Inferior parietal cortex (tissue), 1 donor: ENCODE measurements around the gene PARD6A.

Experiments
- DNase-seq: peaks from one replicate; pipeline ENCODE4 v3.0.0-alpha.2; 2016; ENCODE audit errors: extremely low spot score

The PARD6A gene

DNA sequence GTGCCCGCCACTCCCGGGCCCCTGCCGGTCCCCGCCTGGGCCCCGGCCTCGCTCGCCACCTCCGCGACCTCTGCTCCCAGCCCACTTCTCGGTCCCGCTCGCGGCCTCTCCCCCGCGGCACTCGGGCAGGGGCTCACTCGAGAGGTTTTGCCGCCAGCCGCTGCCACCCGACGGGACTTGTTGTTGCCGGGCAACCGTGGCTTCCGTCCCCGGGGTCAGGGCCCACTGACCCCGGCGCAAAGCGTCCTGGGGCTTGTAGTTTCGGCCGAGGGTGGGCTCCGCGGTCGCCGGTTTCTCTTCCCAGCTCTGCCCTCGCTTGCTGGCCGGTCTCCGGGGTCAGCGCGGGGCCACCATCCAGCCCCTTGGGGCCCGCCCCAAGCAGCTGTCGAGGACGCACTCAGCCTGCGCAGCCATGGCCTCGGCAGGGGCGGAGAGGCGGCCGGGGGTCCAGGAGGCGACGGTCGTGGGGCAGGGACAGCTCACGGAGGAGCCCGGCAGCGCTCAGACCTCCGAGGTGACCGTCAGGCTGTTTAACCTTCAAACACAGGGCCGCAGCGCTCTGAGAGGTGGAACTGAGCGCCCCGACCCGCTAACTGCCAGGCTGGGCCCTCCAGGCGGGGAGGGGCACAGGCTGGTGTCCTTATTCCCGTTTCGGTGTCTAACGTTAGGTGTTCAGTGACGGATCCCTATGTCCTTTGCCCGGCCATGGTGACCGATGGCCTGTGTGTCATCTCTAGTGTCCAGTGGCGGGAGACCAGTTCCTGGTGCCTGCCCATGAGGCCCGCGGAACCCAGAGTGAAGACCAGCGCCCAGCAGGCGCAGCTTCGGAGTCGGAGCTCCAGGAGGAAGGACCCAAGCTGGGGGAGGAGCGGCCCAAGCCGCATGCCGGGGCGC is 6.0 kb downstream of the PARD6A start, which contains the start of the genes C16orf86 and ENKD1:
C16orf86 (plus strand) TSS at position 256 of the 894 bp plus-strand sequence; CDS start at position 413, 157 bp downstream.
ENKD1 (minus strand) TSS at position 192 of the 894 bp plus-strand sequence. CDS start 308 bp downstream, outside the sequence.
- DNase-seq, result peak; percentile 77

DNA sequence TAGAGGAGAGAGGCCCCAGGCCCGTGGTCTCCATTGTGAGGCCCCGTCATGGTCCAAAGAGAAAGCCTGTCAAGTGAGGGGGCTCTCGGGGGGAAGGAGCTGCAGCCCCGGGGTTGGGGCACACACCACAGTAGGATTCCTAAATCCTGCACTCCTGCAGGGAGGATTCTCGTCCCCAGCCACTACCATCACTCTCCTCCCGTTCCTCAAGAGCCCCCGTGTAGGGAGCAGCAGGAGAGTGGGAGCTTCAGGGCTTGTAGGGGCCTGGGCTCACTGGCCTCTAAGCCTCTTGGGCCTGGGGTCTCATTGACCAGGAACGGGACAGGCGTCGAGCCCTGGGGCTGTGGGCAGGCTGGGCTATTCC is 6.7 kb downstream of the PARD6A start:
- DNase-seq, result no peak

DNA sequence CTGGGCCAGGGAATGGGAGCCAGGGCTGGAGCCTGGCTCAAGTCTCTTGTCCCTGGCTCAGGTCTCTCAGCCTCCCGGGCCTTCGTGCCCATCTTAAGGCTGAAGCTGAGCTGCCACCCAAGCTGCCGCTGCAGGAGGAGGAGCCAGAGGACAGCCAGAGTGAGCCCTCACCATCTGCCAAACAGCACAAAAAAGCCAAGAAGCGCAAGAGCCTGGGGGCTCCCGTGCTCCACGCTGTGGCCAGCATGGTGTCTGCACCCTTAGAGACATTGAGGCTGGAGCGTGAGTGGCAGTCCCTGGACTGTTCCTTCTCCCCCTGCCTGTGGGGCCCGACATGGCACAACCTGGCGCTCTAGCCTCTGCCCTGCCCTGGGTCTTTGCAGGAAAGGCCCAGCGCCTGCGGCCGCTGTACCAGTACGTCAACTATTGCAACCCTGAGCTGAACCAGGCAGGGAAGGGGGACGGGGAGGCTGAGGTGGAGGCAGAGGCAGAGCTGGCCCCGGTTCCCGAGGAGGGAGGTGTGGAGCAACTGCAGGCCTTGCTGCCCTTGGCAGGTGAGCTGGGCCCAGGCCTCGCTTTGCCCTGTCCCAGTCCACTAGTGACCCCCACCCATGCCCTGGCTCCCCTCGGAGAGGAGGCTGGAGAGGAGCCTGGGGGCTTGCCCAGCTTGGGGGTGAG is 7.2 kb downstream of the PARD6A start:
- DNase-seq, result peak; percentile 82

DNA sequence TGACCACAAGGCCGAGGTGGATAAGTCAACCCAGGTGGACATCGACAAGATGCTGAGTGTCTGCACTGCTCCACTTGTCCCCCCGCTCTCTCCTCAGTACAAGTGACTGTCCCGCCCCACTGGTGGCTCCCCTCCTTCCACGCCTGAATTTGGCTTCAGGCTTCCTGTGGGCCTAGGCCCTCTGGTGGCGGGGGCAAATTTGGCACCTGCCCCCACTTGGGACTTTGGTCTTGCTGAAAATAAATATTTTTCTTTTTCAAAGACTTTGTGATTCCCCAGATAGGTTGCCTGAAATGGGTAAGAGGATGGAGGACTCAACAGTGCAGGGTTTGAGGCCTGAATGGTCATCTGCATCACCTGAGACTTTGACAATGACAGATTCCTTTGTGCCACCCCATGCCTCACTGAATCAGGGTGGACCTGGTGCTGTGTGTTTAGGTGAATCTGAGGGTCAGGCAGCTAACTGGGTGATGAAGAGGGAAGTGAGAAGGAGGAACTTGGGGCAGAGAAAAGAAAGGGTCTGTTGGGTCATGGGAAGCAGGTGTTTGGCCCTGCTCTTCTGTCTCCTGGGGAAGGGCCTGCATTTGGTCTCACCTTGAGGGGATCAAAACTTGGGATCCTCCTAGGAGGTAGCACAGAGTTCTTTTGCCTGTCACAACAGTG is 7.9 kb downstream of the PARD6A start:
- no peak for DNase-seq

DNA sequence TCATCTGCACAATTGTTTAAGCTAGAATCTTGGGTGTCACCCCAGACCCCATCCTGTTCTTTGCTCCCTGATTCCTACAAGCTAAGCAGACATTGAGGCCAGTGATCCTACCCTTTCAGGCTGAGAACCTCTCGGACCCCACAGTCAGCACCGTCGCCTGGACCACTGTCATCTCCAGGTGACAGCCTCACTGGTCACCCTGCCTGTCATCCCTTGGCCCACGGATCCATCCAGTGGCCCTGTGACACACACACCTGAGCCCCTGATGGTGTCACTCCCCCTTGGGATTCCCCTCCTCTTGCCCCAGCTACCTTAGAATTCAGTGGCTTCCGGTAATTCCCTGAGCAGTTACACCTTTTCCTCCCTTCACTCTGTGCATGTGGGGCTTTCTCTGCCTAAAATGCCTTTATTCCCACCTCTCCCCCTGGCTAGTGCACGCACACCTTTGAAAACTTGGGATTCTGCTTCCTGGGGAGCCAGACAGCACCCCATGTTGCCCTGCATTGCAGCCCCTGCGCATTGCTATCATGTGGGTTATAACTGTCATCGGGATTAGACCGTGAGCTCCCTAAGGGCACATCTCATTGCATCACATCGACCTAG is 8.8 kb downstream of the PARD6A start:
- no peak for DNase-seq

DNA sequence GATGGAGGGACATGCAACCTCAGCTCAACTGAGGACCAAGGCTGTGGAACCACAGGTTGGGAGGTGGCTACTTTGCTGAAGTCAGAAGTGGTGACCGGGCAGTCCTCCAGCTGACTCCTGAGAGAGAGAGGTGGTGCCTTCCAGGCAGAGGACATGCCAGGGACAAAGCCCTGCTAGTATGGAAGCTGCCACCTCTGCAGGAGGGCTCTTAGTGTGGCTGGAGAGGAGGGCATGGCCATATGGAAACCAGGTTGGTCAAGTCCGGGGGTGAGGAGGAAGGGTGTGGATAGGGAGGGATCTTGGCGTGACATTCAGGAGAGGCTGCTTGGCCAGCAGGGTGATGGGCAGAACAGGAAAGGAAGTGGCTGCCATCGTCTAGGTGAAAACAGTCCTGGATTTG is 11.5 kb downstream of the PARD6A start:
- no peak for DNase-seq

DNA sequence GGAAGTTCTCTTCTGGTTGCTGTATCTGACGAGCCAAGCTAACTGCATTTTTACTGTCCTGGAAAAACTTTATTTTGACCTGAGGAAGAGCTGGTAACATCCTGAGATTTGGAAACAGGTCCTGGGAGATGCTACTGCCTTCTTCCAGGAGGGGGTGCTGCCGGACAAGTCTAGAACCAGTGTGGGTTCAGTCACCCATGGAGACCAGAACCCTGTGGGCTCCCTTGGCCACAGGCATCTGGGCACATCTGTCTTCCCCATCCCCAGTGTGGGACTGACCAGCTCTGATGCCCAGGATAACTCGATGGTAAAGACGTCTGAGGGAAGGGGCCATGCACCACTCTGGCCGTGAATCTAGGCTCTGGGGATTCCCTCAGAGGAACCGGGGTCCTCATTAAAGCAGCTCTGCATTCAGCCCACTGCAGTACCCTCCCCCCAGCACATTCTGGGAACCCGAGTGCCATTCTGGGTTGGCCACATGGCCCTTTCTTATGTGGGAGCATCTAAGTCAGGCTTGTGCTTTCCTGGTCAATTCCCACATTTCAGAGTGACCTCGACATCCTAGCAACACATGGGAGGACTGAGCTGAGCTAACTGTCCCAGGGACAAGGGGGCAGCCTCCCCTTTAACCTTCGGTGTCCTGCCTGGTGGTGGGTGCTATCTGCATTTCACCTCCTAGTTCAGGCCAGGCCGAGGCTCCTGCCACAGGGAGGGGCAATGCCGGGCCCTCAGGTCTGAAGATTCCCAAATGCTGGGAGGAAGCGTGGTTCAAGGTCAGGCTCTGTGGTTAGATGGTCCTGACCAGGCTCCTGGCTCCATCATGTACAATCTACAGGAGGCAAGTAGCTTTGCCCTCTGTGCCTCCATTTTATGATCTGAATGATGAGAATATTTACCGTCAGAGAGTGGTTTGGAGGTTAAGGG is 12.2 kb downstream of the PARD6A start:
- DNase-seq, result peak; percentile 66

DNA sequence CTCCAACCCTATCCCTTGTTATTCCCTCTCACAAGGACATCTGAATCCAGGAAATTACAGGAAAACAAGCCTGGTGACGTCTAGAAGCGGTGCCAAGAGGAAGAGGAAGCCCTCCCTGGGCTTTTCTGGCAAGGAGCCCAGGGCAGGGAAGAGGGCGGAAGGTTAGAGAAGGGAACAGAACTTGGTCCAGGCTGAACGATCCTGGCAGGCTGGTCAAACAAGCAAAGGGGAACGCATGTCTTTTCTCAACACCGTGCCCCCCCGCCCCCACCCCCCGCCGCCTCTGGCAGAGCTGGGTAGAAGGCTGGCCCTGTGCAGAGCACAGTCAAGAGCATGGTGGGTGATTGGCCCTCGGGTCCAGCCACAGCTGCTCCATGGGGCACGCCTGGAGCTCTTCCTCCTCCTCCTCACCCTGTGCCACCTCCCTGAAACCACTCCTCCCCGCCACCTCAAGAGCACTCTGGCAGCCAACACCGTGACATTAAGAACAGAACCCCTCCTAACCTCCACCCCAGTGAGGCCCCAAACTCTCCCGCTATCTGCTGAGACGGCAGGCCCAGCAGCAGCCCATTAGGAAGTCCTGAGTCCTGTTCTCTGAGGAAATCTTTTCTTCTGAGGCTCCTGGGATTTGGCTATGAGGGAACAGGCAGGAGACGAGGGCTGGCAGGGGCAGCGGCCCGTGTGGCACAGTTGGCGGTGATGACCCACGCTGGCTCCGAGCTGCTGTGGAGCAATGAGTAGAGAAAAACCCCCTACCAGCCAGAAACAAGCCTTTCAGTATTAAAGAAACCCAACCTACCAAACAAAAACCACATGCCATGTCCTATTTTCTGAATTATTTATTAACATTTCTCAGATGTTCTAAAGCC is 13.2 kb downstream of the PARD6A start:
- no peak for DNase-seq

DNA sequence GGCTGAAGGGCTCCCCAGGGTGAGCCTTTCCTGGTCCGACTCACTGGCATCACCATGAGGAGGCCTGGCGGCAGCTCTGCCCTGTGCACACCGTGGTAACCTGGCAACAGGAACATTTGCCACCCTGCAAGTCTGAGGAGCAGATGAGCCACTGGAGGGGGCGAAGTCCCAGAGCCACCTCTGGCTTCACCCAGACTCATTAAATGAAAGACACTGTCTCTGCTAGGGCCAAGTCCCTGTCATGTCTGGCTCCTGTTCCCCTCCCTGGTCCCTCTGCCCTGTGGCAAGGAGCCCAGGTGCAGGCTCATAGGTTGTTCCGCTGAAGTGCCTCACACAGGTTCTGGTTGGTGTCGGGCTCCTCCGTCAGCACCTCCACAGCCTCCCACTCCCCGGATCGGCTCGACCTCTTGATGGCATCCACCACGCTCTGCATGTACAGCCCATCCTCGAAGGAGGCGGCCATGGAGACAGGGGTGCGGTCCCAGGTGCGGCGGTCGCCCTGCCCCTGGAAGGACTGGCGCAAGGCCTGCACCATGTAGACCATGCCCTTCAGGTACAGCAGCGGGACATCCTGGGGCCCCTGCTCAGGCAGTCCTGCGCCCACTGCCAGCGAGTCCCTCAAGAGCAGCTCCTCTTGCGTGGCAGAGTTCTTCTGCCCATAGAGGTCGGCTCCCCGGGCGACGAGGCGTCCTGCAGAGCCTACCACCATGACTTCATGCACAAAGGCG is 14.3 kb downstream of the PARD6A start:
- DNase-seq, result no peak

DNA sequence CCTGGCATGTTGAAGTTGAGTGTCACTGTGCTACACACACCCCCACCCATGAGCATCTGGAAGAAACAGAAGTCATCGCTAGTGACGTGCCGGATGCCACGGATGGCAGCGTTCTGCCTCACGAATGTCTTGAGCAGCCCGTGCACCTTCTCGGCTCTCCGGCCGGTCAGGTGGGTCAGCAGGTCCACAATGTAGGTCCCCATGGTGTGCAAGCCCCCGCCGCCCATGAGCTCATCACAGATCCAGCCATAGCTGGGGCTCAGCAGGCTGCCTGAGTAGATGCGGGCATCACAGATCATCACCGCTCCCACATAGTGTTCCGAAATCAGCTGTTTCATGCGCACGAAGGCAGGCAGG is 14.8 kb downstream of the PARD6A start:
- DNase-seq, result no peak

DNA sequence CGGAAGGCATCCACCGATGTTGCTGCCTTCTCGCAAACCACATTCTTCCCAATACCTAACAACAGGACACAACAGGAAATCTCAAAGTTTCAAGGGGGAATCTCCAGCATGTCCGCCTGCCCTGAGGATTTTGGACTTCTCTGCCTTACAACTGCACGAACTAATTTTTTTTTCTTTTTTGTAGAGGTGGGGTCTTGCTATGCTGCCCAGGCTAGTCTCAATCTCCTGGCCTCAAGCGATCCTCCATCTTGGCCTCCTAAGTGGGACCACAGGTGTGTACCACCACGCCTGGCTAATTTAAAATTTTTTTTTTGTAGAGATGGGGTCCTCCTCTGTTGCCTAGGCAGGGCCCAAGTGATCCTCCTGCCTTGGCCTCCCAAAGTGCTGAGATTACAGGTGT is 15.2 kb downstream of the PARD6A start:
- no peak for DNase-seq

DNA sequence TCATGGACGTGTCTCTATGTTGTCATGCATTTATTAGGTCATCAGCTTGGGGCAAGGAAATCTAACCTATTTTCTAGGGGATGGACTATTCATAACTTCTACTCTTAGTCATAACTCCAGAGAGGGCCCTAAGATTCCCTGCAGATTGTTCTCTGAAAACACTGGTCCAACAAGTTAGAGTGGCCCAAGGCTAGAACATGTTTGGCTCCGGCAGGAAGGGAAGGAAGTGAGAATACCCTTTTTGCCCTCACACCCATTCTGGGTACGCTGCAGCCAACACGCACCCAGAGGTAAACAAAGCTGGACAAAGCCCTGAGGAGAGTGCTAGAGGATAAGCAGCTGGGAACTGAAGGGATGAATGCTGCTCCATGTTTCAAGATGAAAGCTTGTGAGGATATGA is 15.8 kb downstream of the PARD6A start:
- DNase-seq, result no peak

DNA sequence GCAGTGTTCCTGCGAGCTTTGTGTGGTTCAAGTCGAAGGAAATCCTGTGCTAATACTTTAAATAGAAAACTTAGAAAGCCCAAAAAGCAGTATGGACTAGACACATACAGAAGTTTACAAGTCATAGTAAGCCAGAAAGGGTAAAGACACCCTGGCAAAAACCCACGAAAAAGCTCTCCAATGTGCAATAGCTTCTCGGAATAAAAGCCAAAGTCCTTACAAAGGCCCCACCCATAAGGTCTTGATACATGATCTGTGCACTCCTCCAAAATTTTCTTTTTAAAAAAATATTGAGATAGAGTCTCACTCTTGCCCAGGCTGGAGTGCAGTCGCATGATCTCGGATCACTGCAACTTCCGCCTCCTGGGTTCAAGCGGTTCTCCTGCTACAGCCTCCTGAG is 16.2 kb downstream of the PARD6A start:
- DNase-seq, result no peak

DNA sequence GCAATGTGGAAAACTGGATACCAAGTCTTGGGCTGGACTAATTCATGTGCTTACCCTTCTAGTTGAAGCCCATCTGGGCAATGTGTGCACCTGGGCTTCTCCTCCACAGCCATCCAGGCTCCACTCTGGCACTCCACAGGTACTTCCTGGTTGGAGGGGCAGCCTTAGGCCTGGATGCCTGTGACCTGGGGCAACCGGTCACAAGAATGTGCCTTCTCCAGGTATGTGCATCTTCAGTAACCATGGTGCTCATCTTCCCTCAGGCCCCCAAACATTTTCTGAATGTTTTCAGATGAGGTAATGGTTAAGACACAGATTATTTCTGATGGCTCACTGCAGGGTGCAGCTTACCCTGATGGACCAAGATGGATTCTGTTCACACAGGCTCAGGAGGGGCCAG is 17.0 kb downstream of the PARD6A start:
- no peak for DNase-seq

DNA sequence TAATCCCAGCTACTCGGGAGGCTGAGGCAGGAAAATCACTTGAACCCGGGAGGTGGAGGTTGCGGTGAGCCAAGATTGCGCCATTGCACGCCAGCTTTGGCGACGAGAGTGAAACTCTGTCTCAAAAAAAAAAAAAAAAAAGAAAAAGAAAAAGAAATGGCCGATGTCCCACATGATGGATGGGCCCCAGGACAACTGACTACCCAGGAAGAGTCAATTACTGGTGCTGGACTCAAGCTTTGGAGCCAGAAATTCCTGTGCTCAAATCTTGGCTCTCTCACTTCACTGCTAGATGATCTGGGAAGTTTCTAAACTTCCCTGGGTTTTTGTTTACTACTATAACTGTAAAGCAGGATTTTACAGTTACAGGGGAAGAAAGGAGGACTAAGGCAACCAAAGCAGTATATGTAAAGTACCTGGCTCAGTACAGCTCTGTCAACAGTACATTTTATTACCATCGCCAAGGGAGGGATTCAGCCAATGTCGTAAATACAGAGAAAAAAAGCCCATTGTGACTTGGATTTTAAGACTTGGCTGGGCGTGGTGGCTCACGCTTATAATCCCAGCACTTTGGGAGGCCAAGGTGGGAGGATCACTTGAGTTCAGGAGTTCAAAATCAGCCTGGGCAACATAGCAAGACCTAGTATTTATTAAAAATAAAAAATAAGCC is 17.7 kb downstream of the PARD6A start:
- DNase-seq, result no peak

DNA sequence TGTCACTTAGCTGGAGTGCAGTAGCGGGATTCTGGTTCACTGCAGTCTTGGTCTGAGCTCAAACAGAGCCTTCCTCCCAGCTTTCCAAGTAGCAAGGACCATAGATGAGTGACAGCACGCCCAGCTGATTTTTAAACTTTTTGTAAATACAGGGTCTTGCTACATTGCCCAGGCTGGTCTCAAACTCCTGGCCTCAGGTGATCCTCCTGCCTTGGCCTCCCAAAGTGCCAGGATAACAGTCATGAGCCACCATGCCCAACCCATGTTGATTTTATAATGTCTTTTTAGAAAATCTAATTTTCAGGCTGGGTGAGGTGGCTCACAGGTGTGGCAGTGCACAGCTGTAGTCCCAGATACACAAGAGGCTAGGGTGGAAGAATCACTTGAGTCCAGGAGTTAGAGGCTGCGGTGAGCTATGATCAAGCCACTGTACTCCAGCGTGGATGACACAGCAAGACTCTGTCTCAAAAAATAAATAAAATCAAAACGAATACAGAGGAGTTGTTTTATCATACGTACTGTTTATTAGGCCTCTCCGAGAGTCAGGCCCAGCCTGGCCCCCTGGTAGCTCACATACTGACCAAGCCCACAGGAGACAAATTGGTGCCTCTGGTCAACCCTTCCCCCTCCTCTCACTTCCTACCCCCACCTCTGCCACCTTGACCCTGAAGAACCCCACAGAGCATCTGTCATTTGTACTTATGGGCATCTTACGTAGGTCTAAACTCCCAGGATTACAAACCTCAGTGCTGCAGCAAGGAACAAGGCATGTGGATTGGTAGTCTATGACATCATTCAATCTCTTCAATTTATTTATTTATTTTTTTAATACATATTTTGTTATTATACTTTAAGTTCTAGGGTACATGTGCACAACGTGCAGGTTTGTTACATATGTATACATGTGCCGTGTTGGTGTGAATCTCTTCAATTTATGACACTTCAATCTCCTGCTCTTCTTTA is 19.5 kb downstream of the PARD6A start:
- DNase-seq, result no peak

DNA sequence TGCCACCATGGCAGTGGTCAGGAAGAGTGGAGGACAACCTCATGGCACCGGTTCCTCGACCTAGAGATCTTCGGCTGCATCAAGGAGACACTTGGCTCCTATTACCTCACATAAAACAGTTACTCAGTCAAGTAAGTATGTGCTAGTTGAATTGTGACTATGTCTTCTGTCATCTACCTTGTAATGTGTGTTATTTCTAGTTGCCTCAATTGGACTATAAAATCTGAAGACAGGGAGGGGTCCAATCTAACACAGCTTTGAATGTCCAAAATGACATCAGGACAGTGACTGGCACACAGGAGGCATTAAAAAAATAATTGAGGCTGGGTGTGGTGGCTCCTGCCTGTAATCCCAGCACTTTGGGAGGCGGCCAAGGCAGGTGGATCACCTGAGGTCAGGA is 23.0 kb downstream of the PARD6A start:
- no peak for DNase-seq
